Liver (tissue), 3 donors: ENCODE results near the gene KCNA10.

Experiments
- CTCF ChIP-seq: fragments of 150-350 bp; IDR thresholded peaks from 2 replicates; pipeline ENCODE4 v1.5.1; 2017; ENCODE audit warnings: improper control_type of control experiment, low read depth, low read length; ENCODE audit not compliant: missing input control
- EGR1 ChIP-seq, 2 donors: IDR thresholded peaks; 2 replicates each; pipeline ENCODE4 v1.6.1; 2016 to 2018; ENCODE audit warnings: antibody characterized with exemption in 2 of 2, low read depth in 2 of 2
- FOXA2 ChIP-seq: IDR thresholded peaks from 2 replicates; pipeline ENCODE4 v1.6.1; 2016; ENCODE audit warnings: antibody characterized with exemption
- GABPA ChIP-seq, 2 donors: IDR thresholded peaks in 1 of 2; conservative IDR thresholded peaks in 1 of 2; 2 replicates each; pipeline ENCODE4 v1.6.1; 2016; ENCODE audit warnings: antibody characterized with exemption in 2 of 2, mild to moderate bottlenecking in 1 of 2, moderate library complexity in 1 of 2
- HNF4G ChIP-seq: IDR thresholded peaks from 2 replicates; pipeline ENCODE4 v1.6.1; 2016; ENCODE audit warnings: antibody characterized with exemption
- JUND ChIP-seq, 2 donors: IDR thresholded peaks; 2 replicates each; pipeline ENCODE4 v1.6.1; 2016; ENCODE audit warnings: antibody characterized with exemption in 2 of 2
- RAD21 ChIP-seq, 2 donors: IDR thresholded peaks; 2 replicates each; pipeline ENCODE4 v1.6.1; 2016; ENCODE audit warnings: antibody characterized with exemption in 2 of 2, mild to moderate bottlenecking in 2 of 2
- REST ChIP-seq: IDR thresholded peaks from 2 replicates; pipeline ENCODE4 v1.6.1; 2016; ENCODE audit warnings: antibody characterized with exemption, mild to moderate bottlenecking
- SP1 ChIP-seq: IDR thresholded peaks from 2 replicates; pipeline ENCODE4 v1.6.1; 2018; ENCODE audit warnings: antibody characterized with exemption, mild to moderate bottlenecking
- YY1 ChIP-seq: IDR thresholded peaks from 2 replicates; pipeline ENCODE4 v1.6.1; 2016; ENCODE audit warnings: antibody characterized with exemption, mild to moderate bottlenecking
- ZBTB33 ChIP-seq: IDR thresholded peaks from 2 replicates; pipeline ENCODE4 v1.6.1; 2016; ENCODE audit warnings: antibody characterized with exemption
- TF ChIP-seq, protein P1 (sequence below): IDR thresholded peaks from 2 replicates; pipeline ENCODE4 v1.6.1; 2016; ENCODE audit warnings: antibody characterized with exemption
- donor health status: healthy.
- donor health status: healthy.

- no peak for TF ChIP-seq REST
- TF ChIP-seq CTCF = no peak
- TF ChIP-seq, protein P1, sequence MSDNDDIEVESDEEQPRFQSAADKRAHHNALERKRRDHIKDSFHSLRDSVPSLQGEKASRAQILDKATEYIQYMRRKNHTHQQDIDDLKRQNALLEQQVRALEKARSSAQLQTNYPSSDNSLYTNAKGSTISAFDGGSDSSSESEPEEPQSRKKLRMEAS = no peak
- TF ChIP-seq HNF4G = no peak
- TF ChIP-seq YY1 = no peak
- TF ChIP-seq RAD21 (IDR thresholded peaks at IDR 0.05) = no peak
- TF ChIP-seq GABPA (IDR thresholded peaks at IDR 0.05 in 1 of 2, conservative IDR thresholded peaks at IDR 0.05 in 1 of 2) = no peak
- TF ChIP-seq SP1 = no peak
- no peak for TF ChIP-seq FOXA2
- no peak for TF ChIP-seq EGR1 (IDR thresholded peaks at IDR 0.05; ENCODE audit: low read depth in 2 of 2)
- no peak for TF ChIP-seq ZBTB33
- no peak for TF ChIP-seq JUND (IDR thresholded peaks at IDR 0.05)
Measured at GRCh38 chr1:110477041-110477440, 41.9 kb downstream of the KCNA10 start.
